PC-9 (cell line): ENCODE data around the gene VPS13D. TPM values are rescaled to one million over a fixed set of nuclear protein-coding genes. Genes with fewer than 3 reads are reported as not detected.

Source experiments
- BruUV-seq: library from RNA; stranded (reverse); fragments of 400-500 nt; replicated peaks from 2 replicates; lab custom pipeline; 2021; lab: Mats Ljungman, UMichigan
- CTCF ChIA-PET: fragments of 300-600 bp; sonication (Branson Sonifier 250); formaldehyde crosslinking; loops from one replicate; lab custom pipeline; 2022; ENCODE audit warnings: antibody characterized with exemption; lab: Charles Lee
- POLR2A ChIA-PET: fragments of 300-600 bp; sonication (Branson Sonifier 250); formaldehyde crosslinking; loops from one replicate; lab custom pipeline; 2022; ENCODE audit warnings: antibody characterized with exemption; ENCODE audit not compliant: unreplicated experiment; lab: Charles Lee
- DNase-seq, 2 experiments: peaks; one replicate each; pipeline versions ENCODE4 v3.0.0 to v3.0.0-alpha.2; 2015 to 2022; ENCODE audit warnings: mixed read lengths in 1 of 2
- H2AFZ ChIP-seq: fragments of 200-600 bp; sonication (generic); 2 replicates; pipeline ENCODE4 v1.8.1; 2017; ENCODE audit warnings: antibody characterized with exemption
- H3F3A ChIP-seq: fragments of 200-600 bp; sonication (generic); 2 replicates; pipeline ENCODE4 v1.8.1; 2017; ENCODE audit warnings: antibody characterized with exemption, mild to moderate bottlenecking, low read depth; ENCODE audit not compliant: insufficient read depth
- H3K27ac ChIP-seq: fragments of 200-600 bp; sonication (generic); 2 replicates; pipeline ENCODE4 v1.6.1; 2016; ENCODE audit warnings: mixed run types
- H3K27me3 ChIP-seq: fragments of 200-600 bp; sonication (generic); 2 replicates; pipeline ENCODE4 v1.6.1; 2016; ENCODE audit warnings: low read depth, mixed run types; ENCODE audit not compliant: insufficient read depth
- H3K36me3 ChIP-seq: fragments of 200-600 bp; sonication (generic); 2 replicates; pipeline ENCODE4 v1.6.1; 2016; ENCODE audit warnings: low read depth, mixed run types
- H3K4me1 ChIP-seq: fragments of 200-600 bp; sonication (generic); replicated peaks from 2 replicates; pipeline ENCODE4 v1.6.1; 2016; ENCODE audit warnings: mixed run types; ENCODE audit not compliant: insufficient read depth
- H3K4me2 ChIP-seq: fragments of 200-600 bp; sonication (generic); 2 replicates; pipeline ENCODE4 v1.6.1; 2017; ENCODE audit warnings: mixed run types
- H3K4me3 ChIP-seq: fragments of 200-600 bp; sonication (generic); 2 replicates; pipeline ENCODE4 v1.6.1; 2016; ENCODE audit warnings: mixed run types
- H3K79me2 ChIP-seq: fragments of 200-600 bp; sonication (generic); 2 replicates; pipeline ENCODE4 v1.6.1; 2017; ENCODE audit warnings: low read depth, mixed run types
- H3K9me2 ChIP-seq: fragments of 200-600 bp; sonication (generic); 2 replicates; pipeline ENCODE4 v1.8.1; 2017; ENCODE audit warnings: mild to moderate bottlenecking; ENCODE audit not compliant: insufficient read depth
- H3K9me3 ChIP-seq: fragments of 200-600 bp; sonication (generic); 2 replicates; pipeline ENCODE4 v1.8.1; 2016; ENCODE audit warnings: low read depth; ENCODE audit not compliant: insufficient read depth
- H4K20me1 ChIP-seq: fragments of 200-600 bp; sonication (generic); 2 replicates; pipeline ENCODE4 v1.8.1; 2017; ENCODE audit not compliant: insufficient read depth
- EZH2 ChIP-seq: fragments of 200-600 bp; sonication (generic); IDR thresholded peaks from 2 replicates; pipeline ENCODE4 v1.8.0; 2017; ENCODE audit warnings: antibody characterized with exemption, low read depth
- intact Hi-C: fragments of 100-400 bp; cut with micrococcal nuclease; formaldehyde crosslinking; loops from one replicate; pipeline ENCODE4 v1.10.0; 2022; ENCODE audit not compliant: unreplicated experiment
- total RNA-seq: library from RNA; stranded (reverse); gene quantifications from 2 replicates; pipeline ENCODE4 v1.2.3, GENCODE V29; 2021
- TF ChIP-seq, protein P1 (sequence below): fragments of 200-600 bp; sonication (generic); conservative IDR thresholded peaks from 2 replicates; pipeline ENCODE4 v1.6.1; 2017; ENCODE audit warnings: mixed run types, antibody characterized with exemption, mild to moderate bottlenecking, moderate library complexity

The VPS13D gene
- total RNA-seq, 1 experiment from 2014 or later = 36.2 TPM

GRCh38 chr1:12447849-12448312, 218.1 kb downstream of the VPS13D start:
- Histone ChIP-seq H3K9me3 (no peaks in the 10 kb centered on the region), H3F3A (no peaks in the 10 kb centered on the region), H3K4me3 (no peak overlapping the region), H2AFZ (no peak overlapping the region), H3K4me2 (no peak overlapping the region), H3K4me1 (0 out of 2 replicates have a peak, but pooled peaks cover 9% of the 10 kb centered on the region), H3K79me2 (no peaks in the 10 kb centered on the region), H3K27me3 (no peaks in the 10 kb centered on the region), H3K36me3 (no peaks in the 10 kb centered on the region), H3K27ac (no peak overlapping the region), H3K9me2 (no peaks in the 10 kb centered on the region), H4K20me1 (no peaks in the 10 kb centered on the region)
- TF ChIP-seq, protein P1, sequence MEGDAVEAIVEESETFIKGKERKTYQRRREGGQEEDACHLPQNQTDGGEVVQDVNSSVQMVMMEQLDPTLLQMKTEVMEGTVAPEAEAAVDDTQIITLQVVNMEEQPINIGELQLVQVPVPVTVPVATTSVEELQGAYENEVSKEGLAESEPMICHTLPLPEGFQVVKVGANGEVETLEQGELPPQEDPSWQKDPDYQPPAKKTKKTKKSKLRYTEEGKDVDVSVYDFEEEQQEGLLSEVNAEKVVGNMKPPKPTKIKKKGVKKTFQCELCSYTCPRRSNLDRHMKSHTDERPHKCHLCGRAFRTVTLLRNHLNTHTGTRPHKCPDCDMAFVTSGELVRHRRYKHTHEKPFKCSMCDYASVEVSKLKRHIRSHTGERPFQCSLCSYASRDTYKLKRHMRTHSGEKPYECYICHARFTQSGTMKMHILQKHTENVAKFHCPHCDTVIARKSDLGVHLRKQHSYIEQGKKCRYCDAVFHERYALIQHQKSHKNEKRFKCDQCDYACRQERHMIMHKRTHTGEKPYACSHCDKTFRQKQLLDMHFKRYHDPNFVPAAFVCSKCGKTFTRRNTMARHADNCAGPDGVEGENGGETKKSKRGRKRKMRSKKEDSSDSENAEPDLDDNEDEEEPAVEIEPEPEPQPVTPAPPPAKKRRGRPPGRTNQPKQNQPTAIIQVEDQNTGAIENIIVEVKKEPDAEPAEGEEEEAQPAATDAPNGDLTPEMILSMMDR = no peak
- TF ChIP-seq EZH2 = no peak
- DNase-seq = no peak
- POLR2A ChIA-PET = interaction anchor here (0.7 kb wide), 1 partner anchor 30 kb away, joined by 3 read pairs; no protein-coding TSS in a partner anchor
- CTCF ChIA-PET = no interaction called here
- no TSS peak for BruUV-seq
- intact Hi-C loops = no loop called here

GRCh38 chr1:12448746-12449177, 218.9 kb downstream of the VPS13D start:
- no peak overlapping the region for H3K4me3 ChIP-seq
- DNase-seq = no peak
- peaks cover 2% of the 10 kb centered on the region; the same call in 1 of the 2 replicates for H3F3A ChIP-seq
- H3K79me2 ChIP-seq = no peaks in the 10 kb centered on the region
- no peak overlapping the region; the same call in 1 of the 2 replicates for H3K4me2 ChIP-seq
- ChIA-PET CTCF (no interaction called here), POLR2A (interaction anchor here (0.6 kb wide), 1 partner anchor 170 kb away, joined by 5 read pairs; no protein-coding TSS in a partner anchor)
- no peaks in the 10 kb centered on the region for H3K9me2 ChIP-seq
- H4K20me1 ChIP-seq = no peaks in the 10 kb centered on the region
- H2AFZ ChIP-seq = no peak overlapping the region
- H3K9me3 ChIP-seq = no peaks in the 10 kb centered on the region
- no TSS peak for BruUV-seq
- H3K27me3 ChIP-seq = no peaks in the 10 kb centered on the region
- intact Hi-C loops = no loop called here
- peaks cover 14% of the 10 kb centered on the region; the same call in 1 of the 2 replicates for H3K4me1 ChIP-seq
- no peak for TF ChIP-seq EZH2
- TF ChIP-seq, protein P1 = no peak
- no peak overlapping the region for H3K27ac ChIP-seq
- H3K36me3 ChIP-seq = no peaks in the 10 kb centered on the region

DNA sequence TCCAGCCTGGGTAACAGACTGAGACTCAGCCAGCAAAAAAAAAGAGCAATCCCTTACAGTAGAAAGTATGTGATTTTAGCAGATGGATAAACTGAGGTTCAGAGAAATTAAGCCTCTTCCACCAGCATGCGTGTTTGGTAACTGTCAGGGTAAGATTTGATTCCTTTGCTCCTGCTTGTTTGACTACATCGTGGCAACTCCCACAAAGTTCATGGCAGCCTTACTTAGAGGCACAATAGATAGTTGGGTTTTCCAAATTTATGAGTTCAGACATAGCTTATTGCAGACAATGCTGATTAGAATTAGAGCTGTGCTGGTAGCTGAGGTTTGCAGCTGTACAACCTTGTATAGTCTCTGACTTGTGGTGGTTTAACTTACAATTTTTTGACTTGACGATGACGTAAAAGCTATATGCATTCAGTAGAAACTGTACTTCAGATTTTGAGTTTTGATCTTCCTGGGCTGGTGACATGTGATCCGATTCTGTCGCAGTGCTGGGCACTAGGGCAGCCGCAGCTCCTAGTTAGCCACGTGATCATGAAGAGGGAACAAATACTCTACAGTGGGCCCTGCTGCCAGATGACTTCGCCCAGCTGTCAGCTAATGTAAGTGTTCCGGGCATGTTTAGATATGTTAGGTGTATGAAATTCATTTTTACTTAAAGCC, 220.4 kb downstream of the VPS13D start:
- Histone ChIP-seq H3K27ac (no peak overlapping the region), H3K36me3 (no peaks in the 10 kb centered on the region), H3K4me3 (no peak overlapping the region), H3K9me2 (no peaks in the 10 kb centered on the region), H3K79me2 (no peaks in the 10 kb centered on the region), H3F3A (peaks cover 10% of the 10 kb centered on the region; the same call in 1 of the 2 replicates), H3K4me1 (peaks cover 29% of the 10 kb centered on the region), H3K9me3 (no peaks in the 10 kb centered on the region), H3K4me2 (no peak overlapping the region), H4K20me1 (no peaks in the 10 kb centered on the region), H3K27me3 (no peaks in the 10 kb centered on the region), H2AFZ (no peak overlapping the region)
- intact Hi-C loops = no loop called here
- ChIA-PET POLR2A (interaction anchor here (0.6 to 0.7 kb wide), 2 partner anchors 169 to 512 kb away, joined by 3 to 5 read pairs; no protein-coding TSS in a partner anchor), CTCF (no interaction called here)
- DNase-seq = no peak
- TF ChIP-seq, protein P1 = no peak
- no peak for TF ChIP-seq EZH2
- BruUV-seq = no TSS peak
